GM18951 (cell line): ENCODE measurements around the gene VN1R2.
"Not testable (repeated sequence)": the region's sequence is repeated elsewhere in the genome, so short reads cannot be mapped to it uniquely, and the experiment has no call there.

Experiments used
- POLR2A ChIP-seq: IDR thresholded peaks from 4 replicates; pipeline ENCODE4 v1.6.1; 2011; ENCODE audit warnings: mild to moderate bottlenecking; ENCODE audit not compliant: insufficient read length, insufficient read depth; ENCODE audit errors: extremely low read depth
- in situ Hi-C: fragments of 300-500 bp; cut with MboI; formaldehyde crosslinking; loops from one replicate; pipeline ENCODE4 v1.12.0; 2022; ENCODE audit warnings: low sequenced_read_pairs, mixed read lengths, inconsistent platforms; ENCODE audit not compliant: unreplicated experiment

The VN1R2 gene

DNA sequence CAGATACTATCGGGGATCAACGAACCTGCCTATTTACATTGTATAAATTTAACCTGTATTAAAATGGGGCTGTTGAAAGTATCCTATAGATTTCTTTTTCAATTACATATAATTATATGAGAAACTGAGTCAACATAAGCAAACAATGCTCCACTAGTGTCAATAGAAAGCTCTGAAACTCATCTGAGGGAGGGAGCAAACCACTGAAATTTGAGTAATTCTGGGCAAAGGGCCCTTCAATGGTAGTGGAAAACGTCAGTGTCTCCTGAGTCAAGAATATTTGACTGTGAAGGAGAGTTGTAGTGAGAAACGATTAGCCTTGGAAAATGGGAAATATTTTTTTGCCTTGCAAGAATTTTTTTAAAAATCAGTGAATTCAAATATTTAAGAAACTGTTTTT is 27.0 kb downstream of the VN1R2 start:
- TF ChIP-seq POLR2A = no peak
- in situ Hi-C loops = no loop called here

DNA sequence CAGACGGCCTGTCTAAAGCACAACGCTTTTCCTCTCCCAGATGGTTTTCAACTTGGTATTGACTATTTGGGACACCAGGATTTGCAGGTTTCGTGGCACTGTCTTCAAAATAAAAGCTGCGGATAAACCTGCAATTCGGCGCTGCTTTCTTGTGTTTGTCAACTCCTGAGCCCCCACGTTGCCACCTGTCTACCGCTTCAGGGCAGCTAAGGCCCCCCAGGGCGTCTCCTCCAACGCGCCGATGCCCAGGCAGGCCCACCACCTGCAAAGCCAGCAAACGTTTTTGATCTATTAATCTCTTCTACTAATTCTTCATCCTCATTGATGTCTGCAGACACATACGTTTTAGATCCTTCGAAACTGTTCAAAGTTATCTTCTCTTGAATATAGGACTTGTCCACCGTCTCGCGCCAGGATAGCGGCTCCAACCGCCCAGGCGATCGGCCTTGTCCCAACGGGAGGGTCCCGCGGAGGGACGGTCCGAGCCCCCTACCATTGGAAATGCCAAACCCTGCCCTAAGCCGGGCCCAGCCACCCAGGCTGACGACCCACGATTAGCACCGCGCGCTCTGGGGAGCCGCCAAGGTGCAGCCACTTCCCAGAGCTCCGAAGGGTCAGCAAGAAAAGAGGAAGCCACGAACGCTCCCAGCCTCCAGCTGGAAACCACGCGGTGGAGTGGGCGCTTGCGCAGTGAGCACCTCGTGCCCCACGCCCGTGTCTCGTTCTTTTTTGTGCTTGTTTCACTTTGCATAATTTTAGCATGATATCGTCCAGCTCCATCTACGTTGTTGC is 32.9 kb downstream of the VN1R2 start:
- no peak for TF ChIP-seq POLR2A
- in situ Hi-C loops = no loop called here

DNA sequence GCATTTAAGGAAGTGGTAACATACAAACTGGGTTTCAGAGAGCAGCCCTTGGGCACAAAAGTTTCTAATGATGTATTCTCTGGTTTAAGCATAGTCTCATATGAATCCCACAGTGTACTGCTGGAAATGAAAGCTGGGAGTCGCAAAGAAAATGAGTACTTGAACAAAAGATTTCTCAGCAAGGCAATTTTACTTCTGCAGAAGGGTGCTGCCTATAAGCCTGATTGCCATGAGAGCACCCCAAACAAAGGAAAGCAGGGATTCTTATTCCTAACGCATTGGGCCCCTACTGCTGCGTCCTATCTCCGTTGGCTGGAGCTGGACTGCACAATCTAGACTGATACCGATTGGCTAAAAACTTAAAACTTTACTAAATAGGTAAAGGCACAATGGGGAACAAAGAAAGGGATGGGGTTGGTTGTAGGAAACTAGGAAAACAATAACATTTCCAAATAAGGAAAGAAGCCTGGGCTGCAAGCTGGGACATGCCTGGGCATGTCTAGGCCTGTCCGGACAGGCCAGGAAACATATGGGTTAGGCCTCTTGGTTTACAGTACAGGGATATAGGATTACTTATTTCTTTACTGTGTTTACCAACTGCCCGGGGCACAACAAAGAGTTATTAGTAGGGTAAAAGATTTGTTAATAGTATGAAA is 36.8 kb downstream of the VN1R2 start:
- in situ Hi-C loops = no loop called here
- no peak for TF ChIP-seq POLR2A

- in situ Hi-C loops = not testable (repeated sequence)
These were observed 43.2 kb downstream of the VN1R2 start for GRCh38 chr19:53301341-53301740.

- no peak for TF ChIP-seq POLR2A
- in situ Hi-C loops = no loop called here
These were observed 50.3 kb downstream of the VN1R2 start for GRCh38 chr19:53308339-53308811.
